Femur (tissue), 1 donor: ENCODE results near the gene TFF2.

Source experiments
- DNase-seq: peaks from one replicate; pipeline ENCODE4 v3.0.0-alpha.2; 2017

TFF2 gene

DNA sequence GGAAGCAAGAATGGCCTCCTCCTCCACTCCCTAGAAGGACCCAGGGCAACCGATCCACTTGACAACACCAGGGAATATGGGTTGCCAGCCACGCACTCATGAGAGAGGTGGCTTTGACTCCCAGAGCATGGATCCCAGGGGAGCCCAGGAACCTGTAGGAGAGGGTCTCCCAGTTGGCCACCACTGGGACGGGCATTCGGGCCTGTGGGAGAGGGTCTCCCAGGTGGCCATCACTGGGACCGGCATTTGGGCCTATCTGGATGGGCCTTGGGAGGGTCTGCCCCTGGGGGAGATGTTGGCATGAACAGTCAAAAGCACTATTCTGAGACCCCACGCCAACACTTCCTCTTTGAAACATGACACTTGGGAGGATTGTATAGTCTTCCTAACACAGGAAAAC is 15.0 kb upstream of the TFF2 start:
- DNase-seq, result no peak

DNA sequence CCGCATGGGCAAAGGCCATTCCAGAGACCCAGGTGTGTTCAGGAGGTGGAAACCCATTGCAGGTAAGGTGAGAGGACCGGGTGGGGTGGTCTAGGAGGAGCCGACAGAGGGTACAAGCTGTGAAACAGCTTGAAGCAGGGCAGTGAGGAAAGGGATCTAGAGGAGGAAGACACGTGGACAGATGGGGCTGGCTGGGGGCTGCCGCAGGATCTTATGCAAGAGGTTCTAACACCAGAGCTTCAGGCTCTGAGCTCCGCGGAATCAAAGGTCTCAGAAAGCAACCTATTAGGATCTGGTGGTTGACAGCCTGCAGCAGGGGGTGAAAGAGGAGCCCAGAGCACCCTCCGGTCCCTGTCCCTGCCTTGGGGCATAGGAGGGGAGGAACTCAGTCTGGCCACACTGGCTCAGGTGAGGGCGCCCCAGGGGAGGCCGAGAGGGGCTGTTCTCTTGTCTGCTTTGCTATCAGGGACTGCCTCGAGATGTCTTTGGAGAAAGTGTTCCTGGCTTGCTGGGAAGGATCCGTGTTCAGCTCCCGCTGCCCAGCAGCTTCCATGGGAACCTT is 13.6 kb upstream of the TFF2 start:
- no peak for DNase-seq

DNA sequence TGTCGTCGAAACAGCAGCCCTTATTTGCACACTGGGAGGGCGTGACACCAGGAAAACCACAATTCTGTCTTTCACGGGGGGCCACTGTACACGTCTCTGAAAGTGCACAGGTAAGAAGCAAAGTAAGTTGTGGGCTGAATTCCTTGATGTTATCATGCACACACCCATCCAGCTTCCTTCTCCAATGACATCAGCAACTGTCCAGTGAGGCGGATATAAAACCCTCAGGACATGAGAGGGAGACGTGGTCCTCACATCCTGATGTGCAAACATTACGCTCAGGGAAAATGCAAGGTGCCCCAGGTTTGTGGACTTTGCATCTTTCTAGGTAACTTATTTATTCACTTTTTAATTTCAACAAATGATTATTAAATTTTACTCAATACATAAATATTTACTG is 12.5 kb upstream of the TFF2 start:
- no peak for DNase-seq

DNA sequence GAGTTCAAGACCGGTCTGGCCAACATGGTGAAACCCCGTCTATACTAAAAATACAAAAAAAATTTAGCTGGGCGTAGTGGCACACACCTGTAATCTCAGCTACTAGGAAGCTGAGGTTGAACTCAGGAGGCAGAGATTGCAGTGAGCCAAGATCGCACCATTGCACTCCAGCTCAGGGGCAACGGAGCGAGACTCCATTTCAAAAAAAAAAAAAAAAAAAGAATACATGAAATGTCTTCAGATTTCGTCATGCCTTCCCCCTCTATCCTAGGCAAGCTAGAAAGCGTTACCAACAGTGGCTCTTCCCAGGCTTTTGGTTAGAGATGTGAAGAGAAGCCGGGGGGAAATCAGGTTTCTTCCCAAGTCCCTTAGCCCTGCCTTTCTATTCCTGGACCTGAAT is 11.9 kb upstream of the TFF2 start:
- no peak for DNase-seq

DNA sequence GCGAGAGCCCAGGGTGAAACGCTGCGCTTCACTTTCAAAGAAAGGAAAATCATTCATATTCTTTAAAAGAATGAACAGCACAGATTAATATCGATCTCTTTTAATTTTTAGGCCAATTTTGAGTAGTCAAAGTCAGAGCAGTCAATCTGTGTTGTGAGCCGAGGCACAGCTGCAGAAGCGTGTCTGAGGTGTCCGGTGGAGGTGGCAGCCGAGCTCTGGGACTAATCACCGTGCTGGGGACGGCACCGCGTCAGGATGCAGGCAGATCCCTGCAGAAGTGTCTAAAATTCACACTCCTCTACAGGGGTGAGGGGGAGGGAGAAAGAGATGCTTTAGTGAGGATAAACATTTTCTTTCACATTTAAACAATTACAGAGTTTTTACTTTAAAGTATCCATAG is 11.4 kb upstream of the TFF2 start:
- no peak for DNase-seq

DNA sequence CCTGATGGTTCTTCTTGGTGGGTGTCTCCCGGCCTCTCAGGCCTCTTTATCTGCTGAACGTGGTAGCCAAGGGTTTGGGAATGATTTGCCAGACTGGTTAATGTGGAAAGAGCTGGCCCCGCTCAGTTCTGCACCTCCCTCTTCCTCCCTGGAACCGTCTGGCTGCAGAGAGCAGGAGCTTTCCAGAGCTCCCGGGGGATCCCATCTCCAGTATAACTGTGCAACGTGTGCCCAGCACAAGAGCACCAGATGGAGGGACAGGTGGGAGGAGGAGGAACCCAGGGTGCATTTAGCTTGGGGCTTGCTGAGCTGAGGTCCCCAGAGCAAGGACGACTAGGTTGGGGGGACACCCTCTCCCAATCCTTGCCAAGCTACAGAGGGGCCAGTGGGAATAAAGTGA is 10.5 kb upstream of the TFF2 start:
- DNase-seq, result no peak

DNA sequence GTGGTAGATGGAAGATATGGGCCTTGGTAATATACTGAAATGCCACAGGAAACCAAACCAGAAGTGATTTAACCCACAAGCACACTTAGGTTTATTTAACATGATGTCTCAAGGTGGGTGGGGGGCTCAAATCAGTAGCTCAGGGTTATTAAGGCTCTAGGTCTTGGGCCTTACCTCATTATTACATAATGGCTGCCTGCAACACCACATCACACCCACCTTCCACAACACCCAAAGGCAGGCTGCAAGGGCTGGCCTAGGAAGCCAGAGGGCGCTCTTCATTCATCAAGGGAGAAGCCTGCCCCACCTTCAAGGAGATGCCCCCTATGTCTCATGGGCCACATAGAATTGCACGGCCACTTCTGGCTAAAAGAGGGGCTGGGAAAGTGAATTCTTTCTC is 9.5 kb upstream of the TFF2 start:
- no peak for DNase-seq

DNA sequence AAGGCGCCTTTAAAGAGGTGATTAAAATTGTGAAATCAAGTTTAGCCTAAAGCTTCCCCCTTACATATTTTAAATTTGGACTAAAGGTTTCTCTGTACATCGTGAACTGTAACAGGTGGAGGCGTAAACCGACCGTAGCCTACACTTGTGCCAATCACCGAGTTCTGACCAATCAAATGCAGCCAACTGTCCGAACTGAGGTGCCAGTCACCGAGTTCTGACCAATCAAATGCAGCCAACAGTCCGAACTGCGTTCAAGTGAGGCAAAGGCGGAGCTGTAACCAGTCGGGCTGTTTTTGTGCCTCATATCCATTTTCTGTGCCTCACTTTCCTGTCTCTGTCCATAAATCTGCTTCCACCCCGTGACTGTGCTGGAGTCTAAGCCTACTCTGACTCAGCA is 8.1 kb upstream of the TFF2 start:
- DNase-seq, result no peak

DNA sequence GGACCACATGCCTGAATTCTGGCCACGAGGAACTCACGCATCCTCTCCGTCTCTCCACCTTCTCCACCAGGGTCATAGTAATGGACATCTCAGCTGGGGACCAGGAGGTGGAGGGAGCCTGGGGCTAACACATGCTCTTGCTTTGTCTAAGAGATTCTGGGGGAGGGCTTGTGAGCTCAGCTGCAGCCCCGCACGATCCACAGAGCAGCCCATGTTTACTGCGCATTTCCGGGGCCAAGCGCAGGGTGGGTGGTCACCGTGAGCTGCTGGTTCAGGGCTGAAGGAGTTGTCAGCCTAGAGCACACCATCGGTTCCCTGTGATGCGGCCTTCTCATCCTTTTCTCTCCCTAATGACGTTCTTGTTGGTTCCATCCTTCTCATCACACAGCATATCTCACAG is 7.5 kb upstream of the TFF2 start:
- DNase-seq, result no peak

DNA sequence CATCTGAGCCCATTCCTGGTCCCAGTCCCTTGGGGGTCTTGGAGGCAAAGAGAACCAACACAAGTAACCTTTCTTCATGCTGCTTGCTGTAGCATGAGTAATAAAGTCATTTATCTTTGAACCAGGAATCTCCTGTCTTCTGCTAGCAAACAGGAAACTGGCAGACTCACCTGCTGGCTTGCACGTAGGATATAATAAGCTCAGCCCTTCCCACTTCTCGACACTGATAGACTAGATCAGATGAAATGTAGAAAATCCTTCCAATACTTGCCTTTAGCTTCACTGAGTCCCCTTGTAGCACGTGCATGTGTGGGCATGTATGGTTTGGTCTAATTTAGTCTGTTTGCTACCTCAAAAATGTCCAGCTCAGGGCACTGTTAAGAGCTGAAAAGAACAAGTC is 6.5 kb upstream of the TFF2 start:
- DNase-seq, result no peak

DNA sequence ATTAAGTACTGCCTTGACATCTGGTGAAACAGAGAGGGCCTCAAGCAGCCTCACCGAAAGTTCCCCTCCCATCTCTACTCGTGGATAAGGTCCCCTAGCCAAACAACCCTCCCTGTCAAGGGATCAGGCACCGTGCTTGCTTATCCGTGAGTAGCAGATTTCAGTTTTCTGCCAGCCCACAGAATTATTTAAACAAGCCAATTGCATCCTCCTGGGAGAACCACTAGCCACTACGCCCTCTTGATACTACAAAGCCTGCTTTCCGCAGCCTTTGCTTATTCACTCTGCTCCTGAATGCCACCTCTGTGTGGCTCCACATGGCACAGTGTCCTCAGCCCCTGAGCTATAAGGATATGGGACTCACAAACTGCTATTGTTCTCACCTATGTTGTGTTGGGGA is 5.9 kb upstream of the TFF2 start:
- no peak for DNase-seq

DNA sequence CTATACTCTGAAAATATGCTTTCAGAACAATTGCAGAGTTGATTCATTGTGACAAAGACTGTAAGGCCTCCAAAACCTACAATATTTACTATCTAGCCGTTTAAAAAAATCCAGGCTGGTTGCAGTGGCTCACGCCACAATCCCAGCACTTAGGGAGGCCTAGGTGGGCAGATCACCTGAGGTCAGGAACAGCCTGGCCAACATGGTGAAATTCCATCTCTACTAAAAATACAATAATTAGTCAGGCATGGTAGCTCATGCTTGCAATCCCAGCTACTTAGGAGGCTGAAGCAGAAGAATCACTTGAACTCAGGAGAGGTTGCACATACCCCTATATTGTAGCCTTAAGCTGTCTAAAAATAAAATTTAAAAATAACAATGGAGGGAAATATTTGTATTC is 5.3 kb upstream of the TFF2 start:
- DNase-seq, result no peak

DNA sequence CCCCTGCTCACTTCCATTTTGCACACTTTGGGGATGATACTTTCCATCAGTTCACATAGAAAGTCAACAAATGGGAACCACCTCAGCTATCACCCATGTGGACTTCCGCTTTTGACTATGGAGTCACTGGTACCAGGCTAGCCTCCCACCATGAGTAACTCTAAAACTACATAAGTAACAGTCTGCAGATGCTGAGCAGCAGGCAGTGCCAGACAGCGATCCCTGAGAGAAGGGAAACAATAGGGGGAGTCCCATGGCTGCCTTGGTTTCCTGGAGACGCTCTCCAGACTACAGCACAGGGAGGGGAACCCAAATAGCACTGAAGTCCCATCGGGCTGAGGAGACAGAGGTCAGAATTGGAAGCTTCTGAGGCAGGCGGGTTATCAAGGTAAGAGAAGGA is 2.8 kb upstream of the TFF2 start:
- no peak for DNase-seq

DNA sequence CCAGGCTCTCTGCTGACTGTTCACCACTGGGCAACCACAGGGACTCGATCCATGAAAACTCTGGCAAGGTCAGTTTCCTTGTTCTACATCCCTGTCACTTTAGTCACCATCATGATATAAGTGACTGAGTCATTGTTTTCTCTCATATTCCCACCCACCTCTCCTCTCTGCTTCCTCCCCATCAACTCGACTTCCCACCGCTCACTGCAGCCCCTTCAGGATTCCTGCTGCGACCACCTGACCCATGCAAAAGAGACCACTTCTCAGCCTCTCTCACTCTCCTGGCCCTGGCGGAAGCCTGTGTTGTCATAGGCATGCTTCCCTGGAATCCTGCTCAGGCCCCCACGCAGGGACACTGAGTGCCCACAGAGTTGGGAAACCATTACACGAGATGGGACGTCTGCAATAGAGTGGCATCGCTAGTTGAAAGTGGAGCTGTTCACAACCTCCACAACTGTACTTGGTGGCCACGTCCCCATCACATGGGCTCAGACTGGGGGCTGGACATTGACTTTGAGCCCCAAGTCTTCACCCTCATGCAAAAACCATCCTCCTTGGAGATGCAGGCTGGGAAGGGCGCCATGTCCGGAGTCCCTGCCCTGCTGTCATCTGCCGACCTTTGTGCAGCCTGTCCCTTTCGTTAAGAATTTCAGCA is 1.8 kb upstream of the TFF2 start:
- DNase-seq, result no peak

DNA sequence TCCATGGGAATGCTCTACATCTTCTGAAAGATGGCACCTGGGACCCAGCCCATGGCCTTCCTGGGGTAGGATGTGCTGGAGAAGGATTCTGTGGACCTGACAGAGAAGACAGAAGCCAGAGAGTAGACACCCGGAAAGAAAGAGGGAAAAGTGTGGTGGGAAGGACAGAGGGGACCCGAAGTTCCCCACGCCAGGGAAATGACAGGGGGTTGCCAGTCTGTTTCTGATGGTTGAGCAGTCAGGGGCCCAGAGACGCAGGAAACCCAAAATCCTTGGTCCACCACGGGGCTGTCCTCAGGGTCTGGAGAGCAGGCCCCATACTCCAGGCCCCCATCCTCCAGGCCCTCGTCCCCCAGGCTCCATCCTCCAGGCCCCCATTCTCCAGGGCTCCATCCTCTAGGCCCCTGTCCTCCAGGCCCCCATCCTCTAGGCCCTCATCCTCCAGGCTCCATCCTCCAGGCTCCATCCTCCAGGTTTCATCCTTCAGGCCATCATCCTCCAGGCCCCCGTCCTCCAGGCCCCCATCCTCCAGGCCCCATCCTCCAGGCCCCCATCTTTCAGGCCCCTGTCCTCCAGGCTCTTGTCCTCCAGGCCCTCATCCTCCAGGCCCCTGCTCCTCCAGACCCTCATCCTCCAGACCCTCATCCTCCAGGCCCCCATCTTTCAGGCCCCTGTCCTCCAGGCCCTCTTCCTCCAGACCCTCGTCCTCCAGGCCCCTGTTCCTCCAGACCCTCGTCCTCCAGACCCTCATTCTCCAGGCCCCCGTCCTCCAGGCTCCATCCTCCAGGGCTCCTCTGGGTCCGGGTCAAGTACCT is 1.0 kb upstream of the TFF2 start:
- DNase-seq, result no peak

DNA sequence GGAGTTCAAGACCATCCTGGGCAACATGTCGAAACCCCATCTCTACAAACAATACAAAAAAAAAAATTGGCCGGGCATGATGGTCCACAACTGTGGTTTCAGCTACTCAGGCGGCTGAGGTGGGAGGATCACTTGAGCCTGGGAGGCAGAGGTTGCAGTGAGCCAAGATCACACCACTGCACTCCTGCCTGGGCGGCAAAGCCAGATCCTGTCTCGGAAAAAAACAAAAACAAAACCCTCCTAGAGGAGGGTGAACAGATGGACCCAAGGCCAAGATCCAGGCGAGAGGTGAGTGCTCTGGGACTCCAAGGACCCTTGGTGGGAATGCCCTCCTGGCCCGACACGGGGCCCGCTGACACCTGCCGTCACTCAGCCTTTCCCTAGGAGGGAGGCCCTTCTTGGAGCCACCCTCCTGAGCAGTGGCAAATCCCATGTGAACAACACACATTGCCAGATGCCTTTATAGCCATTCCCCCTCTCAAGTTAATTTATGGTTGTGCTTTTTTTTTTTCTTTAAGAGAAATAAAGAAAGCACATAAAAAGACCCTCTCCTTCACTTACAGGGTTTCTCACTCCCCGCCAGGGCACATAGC is 380 bp downstream of the TFF2 start:
- DNase-seq, result no peak

DNA sequence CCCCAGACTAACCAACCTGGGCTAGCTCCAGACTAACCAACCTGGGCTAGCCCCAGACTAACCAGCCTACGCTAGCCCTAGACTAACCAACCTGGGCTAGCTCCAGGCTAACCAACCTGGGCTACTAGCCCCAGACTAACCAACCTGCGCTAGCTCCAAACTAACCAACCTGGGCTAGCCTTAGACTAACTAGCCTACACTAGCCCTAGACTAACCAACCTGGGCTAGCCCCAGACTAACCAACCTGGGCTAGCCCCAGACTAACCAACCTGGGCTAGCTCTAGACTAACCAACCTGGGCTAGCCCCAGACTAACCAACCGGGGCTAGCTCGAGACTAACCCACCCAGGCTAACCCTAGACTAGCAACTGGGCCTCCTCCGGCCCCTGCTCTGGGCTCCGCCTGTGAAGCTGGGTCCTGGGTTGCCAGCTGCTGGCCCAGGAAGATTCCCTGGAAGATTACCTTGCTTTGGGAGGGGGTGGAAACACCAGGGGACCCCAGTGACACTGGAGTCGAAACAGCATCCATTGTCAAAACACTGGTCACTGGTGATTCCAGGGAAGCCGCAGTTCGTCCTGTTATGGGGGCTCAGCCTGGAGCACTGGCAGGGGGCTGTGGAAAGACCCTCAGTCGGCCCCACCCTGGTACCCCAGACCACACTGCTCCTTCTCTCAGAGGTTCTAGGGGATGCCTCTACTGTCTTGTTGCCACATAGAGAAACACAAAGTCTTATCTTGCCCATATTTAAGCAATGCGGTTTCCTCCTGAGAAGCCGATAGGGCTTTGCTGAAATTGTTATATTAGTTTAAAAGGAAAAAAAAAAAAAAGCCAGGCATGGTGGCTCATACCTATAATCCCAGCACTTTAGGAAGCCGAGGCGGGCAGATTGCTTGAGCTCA is 1.1 kb downstream of the TFF2 start:
- no peak for DNase-seq

DNA sequence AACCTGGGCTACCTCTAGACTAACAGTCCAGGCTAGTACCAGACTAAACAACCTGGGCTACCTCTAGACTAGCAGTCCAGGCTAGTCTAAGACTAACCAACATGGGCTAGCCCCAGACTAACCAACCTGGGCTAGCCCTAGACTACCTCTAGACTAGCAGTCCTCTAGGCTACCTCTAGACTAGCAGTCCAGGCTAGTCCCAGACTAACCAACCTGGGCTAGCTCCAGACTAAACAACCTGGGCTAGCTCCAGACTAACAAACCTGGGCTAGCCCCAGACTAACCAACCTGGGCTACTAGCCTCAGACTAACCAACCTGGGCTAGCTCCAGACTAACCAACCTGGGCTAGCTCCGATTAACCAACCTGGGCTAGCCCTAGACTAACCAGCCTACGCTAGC is 2.0 kb downstream of the TFF2 start:
- no peak for DNase-seq

DNA sequence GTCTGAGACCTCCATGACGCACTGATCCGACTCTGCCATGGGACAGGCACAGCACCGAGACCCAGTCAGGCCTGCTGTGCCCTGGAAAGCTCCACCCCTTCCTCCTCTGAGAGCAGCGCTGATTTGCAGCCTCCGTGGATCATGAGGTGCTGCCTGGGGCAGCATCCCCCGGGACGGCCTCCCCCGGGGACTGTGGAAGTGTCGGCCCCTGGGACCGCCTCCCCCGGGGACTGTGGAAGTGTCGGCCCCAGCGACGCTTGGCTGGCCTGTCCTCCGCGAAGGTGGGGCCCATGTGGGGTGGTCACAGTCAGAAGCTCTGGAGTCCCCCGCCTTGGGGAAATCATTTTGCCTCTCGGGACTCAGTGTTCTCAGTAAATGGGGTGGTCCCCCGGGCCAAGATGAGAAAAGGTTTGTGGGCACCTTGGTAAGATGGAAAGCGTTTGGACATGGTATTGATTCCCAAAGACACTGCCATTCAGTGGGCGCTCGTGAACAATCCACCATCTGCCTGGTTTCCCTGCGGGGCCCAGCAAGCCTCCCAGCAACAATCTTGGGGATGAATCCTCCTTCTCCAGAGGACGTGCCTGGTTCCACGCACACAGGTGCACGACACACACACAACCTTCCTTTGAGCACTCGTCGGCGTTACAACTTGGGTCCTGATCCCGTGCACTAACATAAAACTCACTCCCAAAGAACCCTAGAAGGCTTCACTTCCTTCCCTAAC is 3.0 kb downstream of the TFF2 start:
- no peak for DNase-seq

DNA sequence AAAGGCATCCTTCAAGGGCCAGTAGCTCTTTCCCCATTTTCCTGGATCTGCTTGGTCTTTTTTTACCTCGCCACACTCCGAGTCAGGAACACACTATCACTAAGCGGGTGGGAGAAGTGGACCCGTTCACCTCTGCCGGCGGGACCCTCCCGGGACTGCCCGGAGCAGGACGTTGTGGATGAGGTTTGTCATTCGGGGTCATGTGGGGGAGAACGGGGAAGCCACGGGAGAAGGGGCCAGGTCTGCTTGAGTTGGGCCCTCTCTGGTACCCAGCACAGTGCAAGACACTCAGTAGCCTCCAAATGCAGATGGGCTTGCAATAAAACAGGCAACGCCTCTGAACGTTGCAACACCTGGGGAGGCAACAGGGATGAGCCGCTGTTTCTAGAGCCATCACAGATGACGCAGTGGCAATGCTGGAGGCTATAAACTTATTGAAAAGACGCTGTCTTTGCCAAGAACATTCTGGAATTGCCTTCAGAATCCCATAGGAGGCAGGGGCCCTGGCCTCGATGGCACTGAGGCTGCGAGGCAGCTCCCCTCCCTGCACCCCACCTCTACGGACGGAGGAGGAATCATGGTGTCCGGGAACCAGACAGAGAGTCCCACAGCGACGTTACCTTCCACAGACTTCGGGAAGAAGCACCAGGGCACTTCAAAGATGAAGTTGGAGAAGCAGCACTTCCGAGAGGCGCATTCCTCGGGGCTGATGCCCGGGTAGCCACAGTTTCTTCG is 3.8 kb downstream of the TFF2 start:
- DNase-seq, result no peak

DNA sequence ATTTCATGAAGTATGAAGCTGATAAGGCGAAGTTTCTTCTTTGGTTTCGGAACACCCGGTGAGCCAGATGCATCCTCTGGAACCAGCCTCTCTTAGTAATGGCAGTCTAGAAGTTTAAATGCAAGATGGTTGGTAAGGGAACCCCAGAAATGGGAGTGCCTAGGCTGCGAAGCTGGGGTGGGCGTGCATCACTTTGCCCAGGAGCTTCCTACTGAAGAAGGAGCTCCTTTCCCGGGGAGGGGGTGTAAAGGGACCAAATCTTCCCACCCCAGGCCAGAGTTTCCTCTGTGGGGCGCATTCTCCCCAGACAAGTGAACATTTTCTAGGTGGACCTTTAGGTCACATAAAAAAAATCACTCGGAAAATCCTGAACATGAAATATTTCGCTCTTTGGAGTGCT is 4.4 kb downstream of the TFF2 start:
- no peak for DNase-seq

DNA sequence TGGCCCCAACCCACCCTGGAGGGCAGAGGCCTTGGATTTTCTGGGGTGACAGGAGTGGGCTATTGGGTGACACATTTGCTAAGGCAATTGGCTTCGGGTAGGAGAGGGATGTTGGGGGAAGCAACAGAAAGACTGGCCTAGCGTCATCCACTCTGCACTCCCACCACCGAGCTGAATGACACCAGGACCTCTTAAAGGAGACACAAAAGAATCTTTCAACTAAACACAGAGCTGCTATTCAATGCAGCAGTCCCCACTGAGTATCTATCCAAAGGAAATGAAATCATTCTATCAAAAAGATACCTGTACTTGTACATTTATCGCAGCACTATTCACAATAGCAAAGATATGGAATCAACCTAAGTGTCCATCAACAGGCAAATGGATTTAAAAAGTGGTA is 6.2 kb downstream of the TFF2 start:
- DNase-seq, result no peak
